Measurements from ENCODE around the gene SLC2A2.

SLC2A2 gene

DNA sequence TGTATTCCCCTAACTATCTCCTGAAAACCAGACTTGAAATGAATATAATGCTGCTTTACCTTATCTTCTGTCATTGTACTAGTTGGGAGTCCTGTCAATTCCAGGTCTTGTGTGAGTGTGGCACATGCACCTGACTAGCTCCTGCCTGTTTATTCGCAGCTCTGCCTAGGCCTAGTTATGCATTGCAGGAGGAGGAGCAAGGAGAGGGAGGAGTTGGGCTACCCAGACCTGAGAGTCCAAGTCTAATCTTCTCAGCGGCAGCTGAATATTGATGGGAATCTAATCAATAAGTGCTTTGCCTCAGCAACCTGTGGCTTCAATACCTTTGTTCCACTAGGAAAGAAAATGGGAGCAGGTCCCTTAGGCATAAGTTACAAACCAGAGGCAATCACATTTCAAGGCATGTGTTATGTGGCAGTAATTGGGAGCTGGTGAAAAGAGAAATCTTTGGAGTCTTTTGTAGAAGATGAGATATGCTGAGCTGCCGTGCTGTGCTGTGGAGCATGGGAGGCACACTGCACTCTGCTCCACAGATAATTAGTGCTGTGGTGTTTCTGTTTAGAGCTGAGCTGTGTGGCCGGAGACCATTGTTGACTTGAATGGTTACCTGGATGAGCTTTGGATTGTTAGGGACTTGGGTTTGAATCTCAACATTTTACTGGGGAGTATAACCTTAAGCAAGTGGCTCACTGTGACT is at the start of gene SLC2A2:
Gene SLC2A2 (minus strand): TSS at position 124 of the 697 bp plus-strand sequence. CDS start 50 bp downstream, at position 74.
- no peak for DNase-seq (ENCODE audit: low spot score)

DNA sequence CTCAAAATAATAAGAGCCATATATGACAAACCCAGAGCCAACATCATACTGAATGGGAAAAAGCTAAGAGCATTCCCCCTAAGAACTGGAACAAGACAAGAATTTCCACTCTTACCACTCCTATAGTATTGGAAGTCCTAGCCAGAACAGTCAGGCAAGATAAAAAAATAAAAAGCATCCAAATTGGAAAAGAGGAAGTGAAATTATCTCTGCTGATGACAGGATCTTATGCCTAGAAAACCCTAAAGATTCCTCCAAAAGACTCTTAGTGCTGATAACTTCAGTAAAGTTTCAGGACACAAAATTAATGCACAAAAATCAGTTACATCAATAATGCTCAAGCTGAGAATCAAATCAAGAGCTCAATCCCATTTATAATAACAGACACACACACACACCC is 45.9 kb upstream of the SLC2A2 start:
- no peak for DNase-seq (ENCODE audit: low spot score)

DNA sequence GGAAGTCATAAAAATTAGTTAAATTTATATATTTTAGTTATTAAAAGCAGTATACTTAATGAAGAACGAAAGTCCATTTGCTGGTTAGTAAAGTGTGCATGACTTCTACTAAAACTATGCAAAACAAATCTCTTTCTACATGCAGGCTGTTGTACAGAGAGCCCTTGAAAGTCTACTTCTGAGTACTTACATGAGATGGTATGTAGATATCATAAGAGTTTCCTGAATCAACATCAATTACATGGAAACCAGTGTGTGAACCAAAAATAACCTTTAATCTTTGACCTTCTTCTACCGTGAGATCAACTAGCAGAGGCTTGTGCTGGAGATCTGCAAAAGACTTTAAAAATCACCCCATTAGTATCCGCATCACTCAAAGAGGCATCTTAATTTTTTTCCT is 42.1 kb upstream of the SLC2A2 start:
- no peak for DNase-seq (ENCODE audit: low spot score)

DNA sequence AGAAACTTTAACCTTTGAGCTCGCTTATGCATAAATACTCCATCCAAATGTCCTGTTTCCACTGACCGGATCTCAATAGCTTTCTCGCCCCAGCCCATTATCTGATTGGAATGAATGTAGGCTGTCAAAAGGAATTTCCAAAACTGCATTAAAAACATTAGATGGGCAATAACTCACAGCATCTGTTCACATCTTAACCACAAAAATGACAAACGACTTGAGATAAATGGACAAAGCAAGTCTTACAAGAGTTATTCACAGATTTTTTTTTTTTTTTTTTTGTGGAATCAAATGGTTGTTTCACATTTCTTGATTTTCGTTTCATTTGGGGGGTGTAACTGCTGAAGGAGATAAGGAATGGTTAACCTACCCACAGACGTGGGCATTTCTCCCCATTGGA is 39.7 kb upstream of the SLC2A2 start:
- no peak for DNase-seq (ENCODE audit: low spot score)

DNA sequence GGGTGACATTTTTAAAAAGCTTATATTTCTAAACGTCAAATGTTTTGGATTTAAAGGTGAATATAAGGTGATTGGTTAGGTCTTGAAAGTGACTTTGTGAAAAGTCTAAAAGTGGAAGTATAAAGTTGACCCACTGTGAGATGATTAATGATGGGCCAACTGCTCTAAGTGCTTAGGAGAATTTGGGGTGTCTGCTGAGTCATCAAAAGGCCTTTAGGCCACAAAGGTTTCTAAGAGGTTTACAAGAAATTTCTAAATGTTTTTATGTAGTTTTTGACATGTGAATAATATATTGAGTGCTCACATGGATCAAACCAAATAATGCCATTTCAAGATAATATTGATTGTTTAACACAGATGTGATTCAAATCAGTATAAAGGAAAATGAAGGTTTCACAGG is 39.2 kb upstream of the SLC2A2 start:
- DNase-seq (ENCODE audit: low spot score) = no peak

DNA sequence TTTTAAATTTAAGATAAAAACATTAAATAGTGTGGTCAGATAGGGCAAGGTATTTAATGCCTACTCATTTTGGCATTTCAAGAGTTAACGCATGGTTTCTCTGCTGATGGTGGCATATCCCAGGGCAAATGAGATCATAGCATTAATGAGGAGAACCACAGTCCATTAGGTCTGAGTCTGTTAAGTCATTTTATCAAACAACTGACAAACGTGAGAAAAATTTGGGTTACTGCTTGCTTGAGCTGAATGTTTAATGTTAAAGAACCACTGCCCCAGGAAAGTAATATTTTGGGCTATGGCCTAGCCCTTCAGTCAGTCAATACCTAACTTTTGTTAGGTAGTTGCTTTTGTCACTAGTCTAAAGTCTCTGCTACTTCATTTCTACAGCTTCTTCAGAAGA is 37.9 kb upstream of the SLC2A2 start:
- no peak for DNase-seq (ENCODE audit: low spot score)

DNA sequence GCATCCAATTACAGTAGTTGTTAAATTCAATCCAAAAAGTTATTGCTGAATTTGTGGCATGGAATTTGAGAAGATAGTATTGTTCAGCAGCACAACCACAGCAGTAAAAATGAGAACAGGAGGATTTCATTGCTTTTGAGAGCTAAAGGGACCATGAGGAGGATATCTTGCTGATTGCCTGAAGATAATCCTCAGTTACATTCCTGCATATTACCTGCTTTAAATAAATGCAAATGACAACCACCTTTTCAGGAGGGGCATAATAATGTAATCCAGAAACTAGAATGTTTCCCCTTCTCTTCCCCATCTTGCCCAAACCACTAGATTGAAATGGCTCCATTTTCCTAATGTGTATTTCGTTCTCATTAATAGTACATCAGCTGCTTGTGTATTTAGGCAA is 35.2 kb upstream of the SLC2A2 start:
- no peak for DNase-seq (ENCODE audit: low spot score)

DNA sequence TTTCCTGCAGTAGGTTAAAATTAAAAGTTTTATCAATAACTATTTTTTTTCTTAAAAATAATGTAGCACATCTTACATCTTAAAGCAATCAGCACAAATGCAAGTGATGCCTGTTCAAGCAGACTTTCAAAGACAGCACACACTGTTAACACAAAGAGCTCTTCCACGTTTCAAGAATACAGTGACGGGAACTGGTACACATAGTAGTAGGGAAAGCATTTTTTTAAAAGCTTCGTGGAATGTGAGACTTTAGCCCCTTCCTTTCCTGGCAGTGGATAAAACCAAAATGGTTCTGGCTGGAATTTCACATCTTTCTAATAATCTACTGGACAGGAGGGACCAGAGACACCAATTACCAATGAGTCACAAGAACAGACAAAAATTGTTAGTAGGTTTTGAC is 33.5 kb upstream of the SLC2A2 start:
- DNase-seq (ENCODE audit: low spot score) = no peak

DNA sequence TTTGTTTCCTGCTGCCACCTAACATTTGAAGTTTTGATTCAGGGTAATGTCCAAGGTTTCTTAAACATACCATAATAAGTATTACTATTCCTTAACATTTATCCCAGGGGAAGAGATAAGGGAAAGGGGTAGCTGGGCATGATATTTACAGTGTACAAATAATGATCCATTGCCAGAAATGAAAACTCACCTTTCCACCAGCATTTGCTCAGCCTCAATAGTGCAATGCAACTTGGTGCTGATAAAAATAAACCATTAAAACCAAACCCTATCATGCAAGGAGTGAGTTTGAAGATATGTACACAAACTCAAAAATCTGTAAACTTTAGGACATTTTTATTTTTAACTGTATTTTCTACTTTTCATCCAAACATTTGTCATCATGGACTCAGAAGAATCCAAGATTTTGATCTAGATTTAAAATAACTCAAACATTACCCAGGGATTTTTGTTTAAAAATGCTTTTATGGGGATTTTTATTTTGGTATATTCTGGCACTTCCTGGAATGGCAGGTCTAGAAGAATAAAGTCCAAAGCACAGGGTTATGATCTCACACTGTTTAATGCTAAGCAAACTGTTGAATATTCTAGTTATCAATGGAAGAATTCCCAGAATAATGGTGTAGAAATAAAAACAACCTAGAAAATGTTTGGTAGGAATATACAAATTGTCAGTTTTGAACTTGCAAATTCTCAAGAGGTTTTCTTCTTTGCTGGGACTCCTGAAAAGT is 32.5 kb upstream of the SLC2A2 start:
- DNase-seq (ENCODE audit: low spot score) = no peak

DNA sequence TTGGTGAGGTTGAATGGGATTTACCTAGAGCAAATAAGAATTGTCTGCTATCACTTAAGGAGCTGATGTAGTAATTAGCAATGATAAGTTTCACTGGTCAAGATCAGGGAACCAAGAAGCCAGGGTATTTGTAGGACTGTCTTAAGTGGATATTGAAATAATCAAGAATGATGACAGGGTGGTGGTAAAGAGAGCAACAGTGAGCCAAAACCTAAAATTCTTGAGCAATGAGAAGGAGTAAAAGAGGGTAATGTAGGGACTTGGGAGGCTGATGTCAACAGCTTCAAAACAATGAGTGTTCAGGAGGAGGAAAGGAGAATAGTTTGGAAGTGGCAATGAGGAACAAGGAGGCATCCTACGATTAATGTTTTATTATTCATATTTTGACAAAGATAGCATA is 31.5 kb upstream of the SLC2A2 start:
- DNase-seq (ENCODE audit: low spot score) = no peak

DNA sequence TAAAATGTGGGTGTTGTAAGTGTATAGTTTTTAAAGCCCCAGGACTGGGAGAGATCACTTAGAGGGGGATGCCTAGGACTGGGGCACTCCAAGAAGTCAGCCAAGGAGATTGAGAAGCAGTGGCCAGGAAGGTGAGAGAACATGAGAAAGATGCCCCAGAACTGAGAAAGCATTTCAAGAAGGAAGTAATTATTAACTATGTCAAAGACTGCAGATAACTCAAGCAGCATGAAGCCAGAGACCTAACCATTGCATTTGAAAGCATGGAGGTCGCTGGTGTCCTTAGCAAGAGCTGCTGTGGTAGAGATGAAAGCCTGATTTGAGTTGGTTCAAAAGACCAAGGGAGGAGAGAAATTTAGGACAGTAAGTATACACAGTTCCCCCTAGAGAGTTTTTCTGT is 30.6 kb upstream of the SLC2A2 start:
- DNase-seq (ENCODE audit: low spot score) = no peak

DNA sequence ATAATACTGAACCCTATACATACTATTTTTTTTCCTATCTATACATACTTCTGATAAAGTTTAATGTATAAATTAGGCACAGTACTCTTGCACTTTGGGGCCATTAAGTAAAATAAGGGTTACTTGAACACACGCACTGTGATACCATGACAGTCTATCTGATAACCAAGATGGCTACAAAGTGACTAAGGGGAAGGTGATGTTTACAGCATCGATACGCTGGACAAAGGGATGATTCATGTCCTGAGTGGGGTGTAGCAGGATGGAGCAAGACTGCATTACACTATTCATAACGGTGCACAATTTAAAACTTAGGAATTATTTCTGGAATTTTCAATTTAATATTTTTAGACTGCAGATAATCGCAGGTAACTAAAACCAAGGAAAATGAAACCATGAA is 30.0 kb upstream of the SLC2A2 start:
- no peak for DNase-seq (ENCODE audit: low spot score)

DNA sequence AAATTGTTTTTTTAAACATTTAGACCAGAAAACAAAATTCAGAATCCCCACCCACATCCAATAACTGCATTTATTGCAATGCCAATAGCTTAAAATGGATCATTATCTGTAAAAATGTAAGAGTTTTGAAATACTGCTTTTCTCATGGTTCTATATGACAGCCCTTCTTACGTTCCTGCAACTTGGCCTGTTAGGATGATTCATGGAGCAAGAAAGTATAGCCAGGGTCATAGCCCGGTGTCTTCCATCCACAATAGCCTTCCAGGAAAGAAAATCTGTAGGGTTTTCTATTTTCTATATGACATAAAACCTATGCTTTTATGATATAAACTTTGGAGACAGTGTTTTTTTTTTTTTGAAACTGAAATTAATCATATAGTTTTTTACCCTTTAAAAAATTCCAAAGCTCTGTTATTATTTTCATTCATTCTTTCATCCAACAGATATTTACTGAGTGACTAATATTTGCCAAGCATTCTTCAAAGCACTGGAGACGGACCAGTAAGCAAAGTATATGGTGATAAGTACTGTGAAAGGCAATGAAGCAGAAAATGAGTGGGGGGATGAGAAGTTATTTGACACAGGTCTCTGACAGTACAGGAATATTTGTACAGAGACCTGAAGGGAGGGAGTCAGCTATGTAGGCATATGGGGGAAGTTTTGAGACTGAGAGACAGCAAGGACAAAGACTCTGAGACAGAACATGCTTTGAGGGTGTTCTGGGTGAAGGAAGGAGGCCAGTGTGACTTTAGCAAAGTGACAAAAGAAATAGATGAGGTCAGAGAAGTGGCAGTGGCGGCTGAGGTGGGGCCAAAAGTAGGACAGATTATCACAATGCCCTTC is 29.0 kb upstream of the SLC2A2 start:
- DNase-seq (ENCODE audit: low spot score) = no peak

DNA sequence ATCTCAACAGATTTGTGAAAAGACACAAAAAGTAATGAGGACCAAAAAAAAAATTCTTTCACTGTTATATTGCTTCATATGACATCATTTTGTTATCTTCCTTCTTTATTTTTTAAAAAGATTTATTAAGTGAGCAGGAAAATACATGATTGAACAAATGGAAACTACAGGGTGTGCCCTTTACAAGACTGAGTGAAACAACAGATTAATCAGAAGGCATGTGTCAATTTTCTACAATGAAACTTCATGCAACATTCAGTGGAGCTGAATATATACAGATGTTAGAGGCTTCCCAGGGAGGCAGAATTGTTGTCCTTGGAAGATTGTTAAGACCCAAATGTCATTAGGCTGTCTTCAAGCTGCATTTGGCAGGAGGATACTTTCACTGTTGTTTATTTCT is 28.4 kb upstream of the SLC2A2 start:
- no peak for DNase-seq (ENCODE audit: low spot score)

DNA sequence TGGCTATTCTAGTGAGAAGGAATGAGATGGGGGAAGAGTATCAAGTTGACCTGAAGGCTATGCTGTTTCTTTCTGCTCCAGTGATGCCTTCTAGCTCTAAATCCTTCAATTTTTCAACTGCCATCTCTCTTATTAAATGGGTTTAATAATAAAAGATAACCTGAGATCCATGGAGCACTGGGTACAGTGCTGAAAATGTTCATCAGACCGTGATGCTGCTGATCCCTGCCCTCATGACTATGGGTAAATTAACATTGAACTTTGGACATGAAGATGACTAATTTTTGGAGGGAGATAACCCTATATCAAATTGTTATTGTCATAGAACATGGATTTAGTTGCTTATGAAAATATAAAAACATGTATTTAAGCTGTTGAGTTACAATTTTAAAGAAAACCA is 27.7 kb upstream of the SLC2A2 start:
- DNase-seq (ENCODE audit: low spot score) = no peak

DNA sequence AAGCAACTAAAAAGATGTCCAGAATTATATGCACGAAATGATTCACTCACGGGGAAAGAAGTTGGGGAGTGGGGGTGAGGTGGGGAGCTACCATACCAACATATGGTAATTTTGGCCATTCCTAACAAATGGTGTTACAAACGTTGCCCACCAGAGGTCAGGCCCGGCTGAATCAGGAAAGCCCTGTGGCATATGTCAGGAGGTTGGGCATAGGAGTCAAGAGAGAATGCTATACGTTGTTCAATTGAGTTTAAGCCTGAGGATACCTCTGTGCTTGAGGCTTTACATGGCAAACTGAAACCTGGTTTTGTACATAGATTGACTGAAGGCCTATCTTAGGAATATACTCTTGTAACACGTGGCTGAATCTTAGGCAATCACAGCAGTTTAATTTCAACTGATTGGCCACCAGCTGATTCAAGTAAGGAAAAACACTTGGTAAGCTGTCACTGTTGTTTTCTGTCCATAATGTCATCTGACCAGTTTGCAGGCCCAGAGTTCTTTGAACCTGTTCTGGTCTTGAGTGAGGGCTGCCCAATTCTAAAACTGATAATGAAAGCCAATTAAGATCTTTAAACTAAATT is 23.4 kb upstream of the SLC2A2 start:
- DNase-seq (ENCODE audit: low spot score) = peak; percentile 36

DNA sequence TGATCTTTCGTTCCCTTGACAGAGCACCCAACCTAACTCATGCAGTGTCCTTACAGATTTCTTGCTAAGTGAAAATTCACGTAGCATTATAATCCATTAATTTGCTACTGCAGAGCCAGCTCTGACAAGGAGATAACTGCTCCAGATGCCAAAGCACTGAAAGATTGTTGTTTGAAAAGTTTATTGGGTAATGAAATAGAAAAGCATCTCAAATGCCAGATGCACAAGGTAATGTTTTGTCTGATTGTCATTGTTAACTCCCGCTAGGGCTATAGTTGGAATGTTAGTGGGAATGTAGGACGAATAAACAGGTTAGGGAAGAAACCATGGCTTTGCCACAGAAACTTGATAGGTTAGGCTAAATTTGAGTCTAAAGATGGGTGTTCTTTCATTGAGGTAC is 20.2 kb upstream of the SLC2A2 start:
- DNase-seq (ENCODE audit: low spot score) = no peak

DNA sequence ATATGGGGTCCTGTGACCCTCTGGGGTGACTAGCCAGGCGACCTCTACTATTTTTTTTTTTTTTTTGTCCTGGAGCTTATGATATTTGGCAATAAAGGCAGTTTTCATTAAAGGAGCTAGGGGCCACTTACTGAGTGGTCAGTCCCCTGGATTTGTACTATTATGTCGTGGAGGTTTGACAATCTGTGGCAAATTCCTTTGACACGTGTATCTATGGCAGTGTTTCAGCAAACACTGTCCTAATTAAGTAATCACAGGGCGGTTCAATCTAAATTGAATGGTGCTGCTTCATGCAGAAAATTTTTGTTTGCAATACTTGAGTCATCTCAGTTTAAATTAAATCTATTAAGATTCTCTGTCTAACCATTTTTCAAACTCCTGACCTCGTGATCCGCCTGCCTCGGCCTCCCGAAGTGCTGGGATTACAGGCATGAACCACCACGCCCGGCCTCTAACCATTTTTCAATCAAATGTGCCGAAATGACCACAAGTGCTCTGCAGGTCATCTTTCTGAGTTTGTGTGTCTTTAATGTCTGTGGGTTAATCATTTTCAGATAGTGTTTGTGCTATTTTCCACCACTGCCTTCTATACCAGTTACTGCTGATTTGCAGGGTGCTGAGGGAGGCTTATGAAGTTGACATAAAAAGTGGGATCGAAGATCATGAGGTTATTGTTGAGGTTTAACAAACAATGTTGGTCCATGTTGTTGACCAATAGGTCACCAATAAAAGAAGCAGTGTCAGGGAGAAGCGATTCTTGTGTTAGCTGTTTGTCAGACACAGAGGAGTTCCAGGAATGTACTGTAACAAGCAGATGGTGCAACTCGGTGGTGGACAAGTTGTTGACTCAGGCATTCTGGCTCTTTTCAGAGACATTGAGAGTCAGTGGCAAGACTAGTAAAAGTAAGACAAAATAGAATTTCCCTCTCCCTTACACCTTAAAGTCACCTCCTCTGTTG is 18.6 kb upstream of the SLC2A2 start:
- DNase-seq (ENCODE audit: low spot score) = no peak

DNA sequence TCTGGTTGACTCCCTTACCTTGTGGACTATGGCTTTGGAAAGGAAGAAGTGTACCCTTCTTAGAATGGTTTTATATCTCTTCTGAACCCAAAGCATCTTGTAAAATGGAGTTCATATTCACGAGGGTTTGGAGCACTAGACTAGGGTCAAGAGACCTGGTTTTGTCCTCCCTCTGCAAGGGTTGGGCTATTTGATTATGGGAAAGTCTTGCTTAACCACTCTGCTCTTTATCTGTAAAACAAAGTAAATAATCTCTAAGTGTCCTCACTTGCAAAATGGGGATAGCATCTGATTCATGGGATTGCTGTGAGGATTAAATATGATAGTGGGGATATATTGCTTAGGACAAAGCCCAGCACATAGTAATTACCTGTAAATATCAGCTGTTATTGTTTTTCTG is 17.9 kb upstream of the SLC2A2 start:
- no peak for DNase-seq (ENCODE audit: low spot score)

DNA sequence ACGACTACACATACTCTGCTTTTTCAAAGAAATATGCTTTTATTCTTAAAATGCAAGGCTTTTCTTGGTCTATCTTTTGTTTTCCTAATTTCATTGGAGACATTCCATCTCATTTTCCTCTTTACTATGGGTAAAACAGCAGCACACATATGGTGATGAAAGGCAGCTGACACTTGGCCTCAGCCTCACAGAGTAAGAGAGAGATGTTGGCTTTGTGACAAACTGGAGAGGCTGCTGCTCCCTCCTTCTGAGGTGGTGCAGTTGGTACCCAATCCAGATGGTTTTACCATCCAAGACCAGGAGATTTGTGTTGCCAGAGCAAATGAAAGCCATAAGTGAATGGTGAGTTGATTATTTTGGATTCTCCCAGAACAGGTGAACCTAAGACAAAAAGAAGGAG is 13.2 kb upstream of the SLC2A2 start:
- no peak for DNase-seq (ENCODE audit: low spot score)

DNA sequence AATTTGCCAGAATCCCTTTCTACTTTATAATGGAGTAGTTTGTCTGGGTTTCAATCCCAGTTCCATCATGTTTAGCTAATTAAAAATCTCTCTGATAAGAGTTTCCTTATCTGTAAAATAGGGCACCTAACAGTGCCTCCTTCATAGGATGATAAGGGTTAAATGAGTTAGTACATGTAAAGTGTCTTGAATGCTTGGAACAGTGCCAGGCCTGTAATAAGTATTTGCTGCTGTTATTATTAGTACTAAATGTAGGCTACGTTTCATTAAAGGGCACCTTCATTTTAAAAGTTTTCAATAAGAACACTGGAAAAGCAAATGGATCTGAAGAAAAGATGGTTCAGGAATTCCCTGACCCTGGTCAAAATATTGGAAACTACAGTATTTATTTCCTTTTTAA is 11.8 kb upstream of the SLC2A2 start:
- DNase-seq (ENCODE audit: low spot score) = no peak

All from CD4-positive, alpha-beta T cell treated with Interleukin-2 at 100 ng/mL for 4 hours (primary cell).